CD14-positive monocyte (primary cell): ENCODE data around the gene UBE3A. TPM values are rescaled to one million over a fixed set of nuclear protein-coding genes. Genes with fewer than 3 reads are reported as not detected.

Source experiments
- DNase-seq, 3 donors: peaks; one replicate each; pipeline ENCODE4 v3.0.0-alpha.2; 2011 to 2022
- H2AFZ ChIP-seq: 2 replicates; pipeline ENCODE4 v1.6.0; 2012; ENCODE audit warnings: mild to moderate bottlenecking, low read depth, low read length, inconsistent platforms; ENCODE audit not compliant: insufficient read depth, poor library complexity, severe bottlenecking
- H3K27ac ChIP-seq, 2 donors: 1 replicate in 1 of 2; 2 replicates in 1 of 2; pipeline ENCODE4 v1.5.1; 2012 to 2013; ENCODE audit warnings: low read length in 2 of 2, control low read depth in 1 of 2, inconsistent platforms in 1 of 2, low read depth in 1 of 2, mild to moderate bottlenecking in 1 of 2
- H3K27me3 ChIP-seq, 2 donors: one replicate each; pipeline versions ENCODE4 v1.6.0 to v1.6.1; 2011 to 2013; ENCODE audit warnings: low read length in 2 of 2; ENCODE audit not compliant: control insufficient read depth in 2 of 2, insufficient read depth in 2 of 2
- H3K36me3 ChIP-seq, 2 donors: replicated peaks in 1 of 2; 1 replicate in 1 of 2; 2 replicates in 1 of 2; pipeline versions ENCODE4 v1.5.1 to v1.6.1; 2012 to 2013; ENCODE audit warnings: low read length in 2 of 2, control low read depth in 1 of 2, inconsistent platforms in 1 of 2, mild to moderate bottlenecking in 1 of 2; ENCODE audit not compliant: insufficient read depth in 2 of 2, control insufficient read depth in 1 of 2
- H3K4me1 ChIP-seq, 2 donors: 1 replicate in 1 of 2; 2 replicates in 1 of 2; pipeline versions ENCODE4 v1.5.1 to v1.6.1; 2012 to 2013; ENCODE audit warnings: low read length in 2 of 2, control low read depth in 1 of 2, inconsistent platforms in 1 of 2, mild to moderate bottlenecking in 1 of 2, moderate library complexity in 1 of 2; ENCODE audit not compliant: insufficient read depth in 2 of 2, control insufficient read depth in 1 of 2
- H3K4me2 ChIP-seq: replicated peaks from 2 replicates; pipeline ENCODE3; 2012; ENCODE audit warnings: low read length, moderate library complexity, mild to moderate bottlenecking; ENCODE audit not compliant: poor library complexity, severe bottlenecking; ENCODE audit errors: extremely low read depth
- H3K4me3 ChIP-seq, 3 experiments: fragments of 200-600 bp in 1 of 3; sonication (generic) in 1 of 3; replicated peaks in 1 of 3; 1 replicate in 2 of 3; 2 replicates in 1 of 3; pipeline ENCODE4 v1.5.1; 2011 to 2013; ENCODE audit warnings: low read length in 3 of 3, mild to moderate bottlenecking in 3 of 3, control low read depth in 2 of 3, low read depth in 2 of 3, inconsistent platforms in 1 of 3, moderate library complexity in 1 of 3
- H3K79me2 ChIP-seq: 2 replicates; pipeline ENCODE4 v1.6.0; 2012; ENCODE audit warnings: mild to moderate bottlenecking, control low read depth, inconsistent platforms, low read length, moderate library complexity; ENCODE audit not compliant: insufficient read depth
- H3K9ac ChIP-seq: 2 replicates; pipeline ENCODE4 v1.6.0; 2017; ENCODE audit warnings: low read length, mild to moderate bottlenecking; ENCODE audit not compliant: insufficient read depth, poor library complexity, severe bottlenecking
- H3K9me3 ChIP-seq, 2 donors: replicated peaks in 1 of 2; 1 replicate in 1 of 2; 2 replicates in 1 of 2; pipeline versions ENCODE4 v1.5.1 to v1.6.1; 2012 to 2013; ENCODE audit warnings: low read length in 2 of 2, control low read depth in 1 of 2; ENCODE audit not compliant: control insufficient read depth in 1 of 2, insufficient read depth in 1 of 2
- H4K20me1 ChIP-seq: 2 replicates; pipeline ENCODE4 v1.6.0; 2012; ENCODE audit warnings: mild to moderate bottlenecking, low read length, control low read depth, moderate library complexity; ENCODE audit not compliant: insufficient read depth
- H3K27ac Mint-ChIP-seq, 7 donors: one replicate each; pipeline ENCODE4 v1.8.0; 2020; ENCODE audit warnings: mild to moderate bottlenecking in 7 of 7, mixed read lengths in 7 of 7, moderate library complexity in 6 of 7, inconsistent platforms in 2 of 7
- H3K27me3 Mint-ChIP-seq, 3 donors: one replicate each; pipeline ENCODE4 v1.8.0; 2021 to 2022; ENCODE audit warnings: low read depth in 3 of 3, mild to moderate bottlenecking in 3 of 3, mixed read lengths in 3 of 3, moderate library complexity in 3 of 3, inconsistent platforms in 1 of 3
- H3K36me3 Mint-ChIP-seq, 2 donors: one replicate each; pipeline ENCODE4 v1.8.0; 2020; ENCODE audit warnings: mixed read lengths in 2 of 2, inconsistent platforms in 1 of 2, mild to moderate bottlenecking in 1 of 2
- H3K4me1 Mint-ChIP-seq: one replicate; pipeline ENCODE4 v1.8.0; 2020; ENCODE audit warnings: mild to moderate bottlenecking, mixed read lengths
- H3K4me3 Mint-ChIP-seq, 2 donors: one replicate each; pipeline ENCODE4 v1.8.0; 2020; ENCODE audit warnings: mild to moderate bottlenecking in 2 of 2, mixed read lengths in 2 of 2, moderate library complexity in 1 of 2
- H3K9me3 Mint-ChIP-seq, 7 donors: one replicate each; pipeline ENCODE4 v1.8.0; 2020 to 2022; ENCODE audit warnings: mixed read lengths in 7 of 7, mild to moderate bottlenecking in 6 of 7, moderate library complexity in 6 of 7, inconsistent platforms in 2 of 7
- CTCF ChIP-seq: fragments of 200-600 bp; IDR thresholded peaks from one replicate; pipeline ENCODE4 v1.8.0; 2022; ENCODE audit warnings: antibody characterized with exemption, mild to moderate bottlenecking
- WGBS: methylation state at CpG from one replicate; pipeline ENCODE4 v1.1.5; 2013; ENCODE audit warnings: missing lambda C conversion rate; ENCODE audit not compliant: insufficient coverage; 5-methylcytosine and 5-hydroxymethylcytosine counted together
- intact Hi-C, 2 donors: fragments of 100-400 bp; cut with micrococcal nuclease; formaldehyde crosslinking; loops; one replicate each; pipeline versions ENCODE4 v1.15.0 to v1.15.1; 2023
- polyA plus RNA-seq, 3 donors: library from polyadenylated mRNA; depleted of rRNA in 1 of 3; unstranded in 2 of 3; stranded (reverse) in 1 of 3; fragments of 300-500 nt in 2 of 3; fragments of >200 nt in 1 of 3; fragmentation: Illumina TruSeq in 2 of 3; gene quantifications; 1 replicate in 2 of 3; 2 replicates in 1 of 3; pipeline ENCODE4 v1.2.3, GENCODE V29; 2012 to 2021

Gene UBE3A
- polyA plus RNA-seq, 3 donors, result 13.9 to 73.3 (median 54.5) TPM

GRCh38 chr15:25486051-25486450 lies 47.2 kb upstream of the UBE3A start:
- Histone ChIP-seq H3K36me3 (no peaks in the 10 kb centered on the region), H4K20me1 (no peaks in the 10 kb centered on the region), H3K9ac (no peak overlapping the region), H2AFZ (no peak overlapping the region), H3K9me3 (peaks cover 18 to 20% of the 10 kb centered on the region in 2 donors), H3K79me2 (no peaks in the 10 kb centered on the region), H3K4me1 (no peaks in the 10 kb centered on the region), H3K4me2 (no peak overlapping the region), H3K4me3 (no peak overlapping the region), H3K27ac (no peak overlapping the region), H3K27me3 (no peaks in the 10 kb centered on the region)
- Mint-ChIP-seq H3K27ac (peak overlapping the region in 1 of 7 donors; percentile 29), H3K36me3 (no peaks in the 10 kb centered on the region), H3K27me3 (peaks cover 0 to 1% (median 1%) of the 10 kb centered on the region in 3 donors), H3K4me1 (no peaks in the 10 kb centered on the region), H3K4me3 (no peak overlapping the region), H3K9me3 (peaks cover 9 to 39% (median 19%) of the 10 kb centered on the region in 7 donors)
- 100% methylated on average over 1 of the region's 1 CpG for WGBS
- no peak for DNase-seq
- no peak for TF ChIP-seq CTCF
- intact Hi-C loops, result no loop called here

GRCh38 chr15:25481208-25481859 lies 42.5 kb upstream of the UBE3A start:
- Mint-ChIP-seq H3K4me1 (no peaks in the 10 kb centered on the region), H3K4me3 (no peak overlapping the region), H3K9me3 (peaks cover 5 to 29% (median 19%) of the 10 kb centered on the region in 7 donors), H3K27me3 (peaks cover 0 to 6% (median 1%) of the 10 kb centered on the region in 3 donors), H3K36me3 (no peaks in the 10 kb centered on the region), H3K27ac (no peak overlapping the region)
- no peak overlapping the region for H3K27ac ChIP-seq
- intact Hi-C loops, result no loop called here
- no peaks in the 10 kb centered on the region for H3K27me3 ChIP-seq
- H3K9me3 ChIP-seq, result peaks cover 5% of the 10 kb centered on the region in 2 donors
- H4K20me1 ChIP-seq, result no peaks in the 10 kb centered on the region
- H2AFZ ChIP-seq, result no peak overlapping the region
- TF ChIP-seq CTCF, result no peak
- H3K4me3 ChIP-seq, result no peak overlapping the region
- no peaks in the 10 kb centered on the region for H3K36me3 ChIP-seq
- no peak overlapping the region for H3K4me2 ChIP-seq
- H3K9ac ChIP-seq, result no peak overlapping the region
- H3K79me2 ChIP-seq, result no peaks in the 10 kb centered on the region
- 22% methylated on average over 10 of the region's 14 CpGs for WGBS
- H3K4me1 ChIP-seq, result no peaks in the 10 kb centered on the region
- no peak for DNase-seq
